ENCODE data around the gene PAFAH1B2.

Gene PAFAH1B2

GRCh38 chr11:117187428-117187798 lies 43.3 kb downstream of the PAFAH1B2 start:
- no peak overlapping the region for H3K4me3 ChIP-seq (ENCODE audit: low read depth, low read length)
- TF ChIP-seq CTCF (IDR thresholded peaks at IDR 0.05; ENCODE audit: low read depth, low read length) = no peak

GRCh38 chr11:117187799-117188481 lies 43.9 kb downstream of the PAFAH1B2 start:
- no peak for TF ChIP-seq CTCF (IDR thresholded peaks at IDR 0.05; ENCODE audit: low read depth, low read length)

GRCh38 chr11:117188620-117189081 lies 44.6 kb downstream of the PAFAH1B2 start:
- no peak overlapping the region for H3K4me3 ChIP-seq (ENCODE audit: low read depth, low read length)
- no peak for TF ChIP-seq CTCF (IDR thresholded peaks at IDR 0.05; ENCODE audit: low read depth, low read length)

More at GRCh38 chr11:117187799-117188481, 43.9 kb downstream of the PAFAH1B2 start:
- no peak overlapping the region for H3K4me3 ChIP-seq (ENCODE audit: low read depth, low read length)

- no peak overlapping the region for H3K4me3 ChIP-seq (ENCODE audit: low read depth, low read length)
- no peak for TF ChIP-seq CTCF (IDR thresholded peaks at IDR 0.05; ENCODE audit: low read depth, low read length)
Measured at GRCh38 chr11:117189191-117189940, 45.3 kb downstream of the PAFAH1B2 start.

GRCh38 chr11:117189941-117190544 lies 46.0 kb downstream of the PAFAH1B2 start:
- no peak overlapping the region for H3K4me3 ChIP-seq (ENCODE audit: low read depth, low read length)
- no peak for TF ChIP-seq CTCF (IDR thresholded peaks at IDR 0.05; ENCODE audit: low read depth, low read length)

- H3K4me3 ChIP-seq (ENCODE audit: low read depth, low read length) = no peak overlapping the region
- no peak for TF ChIP-seq CTCF (IDR thresholded peaks at IDR 0.05; ENCODE audit: low read depth, low read length)
Measured at GRCh38 chr11:117191680-117192400, 47.8 kb downstream of the PAFAH1B2 start.

Data from WI38 (cell line).